ENCODE results near the gene LIPI.
"Not testable (repeated sequence)": the region's sequence is repeated elsewhere in the genome, so short reads cannot be mapped to it uniquely, and the experiment has no call there.

Gene LIPI

DNA sequence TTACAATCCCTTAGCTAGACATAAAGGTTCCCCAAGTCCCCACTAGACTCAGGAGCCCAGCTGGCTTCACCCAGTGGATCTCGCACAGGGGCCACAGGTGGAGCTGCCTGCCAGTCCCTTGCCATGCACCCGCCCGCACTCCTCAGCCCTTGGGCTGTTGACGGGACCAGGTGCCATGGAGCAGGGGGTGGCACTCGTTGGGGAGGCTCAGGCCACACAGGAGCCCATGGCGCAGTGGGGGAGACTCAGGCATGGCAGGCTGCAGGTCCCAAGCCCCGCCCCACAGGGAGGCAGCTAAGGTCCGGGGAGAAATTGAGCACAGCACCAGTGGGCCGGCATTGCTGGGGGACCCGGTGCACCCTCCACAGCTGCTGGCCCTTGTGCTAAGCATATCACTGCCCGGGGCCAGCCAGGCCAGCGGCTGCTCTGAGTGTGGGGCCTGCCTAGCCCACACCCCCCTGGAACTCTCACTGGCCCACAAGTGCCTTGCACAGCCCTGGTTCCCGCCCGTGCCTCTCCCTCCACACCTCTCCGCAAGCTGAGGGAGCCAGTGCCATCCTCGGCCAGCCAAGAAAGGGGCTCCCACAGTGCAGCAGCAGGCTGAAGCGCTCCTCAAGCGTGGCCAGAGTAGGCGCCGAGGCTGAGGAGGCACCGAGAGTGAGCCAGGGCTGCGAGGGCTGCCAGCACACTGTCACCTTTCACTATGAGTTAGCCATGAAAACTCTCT lies 117.8 kb downstream of the LIPI start:
- no peak for ATAC-seq
- TF ChIP-seq PPARA (CRISPR knock-in tag; IDR thresholded peaks at IDR 0.05; ENCODE audit: borderline replicate concordance) (no peak), ZNF8 (CRISPR knock-in tag; IDR thresholded peaks at IDR 0.05) (no peak)

DNA sequence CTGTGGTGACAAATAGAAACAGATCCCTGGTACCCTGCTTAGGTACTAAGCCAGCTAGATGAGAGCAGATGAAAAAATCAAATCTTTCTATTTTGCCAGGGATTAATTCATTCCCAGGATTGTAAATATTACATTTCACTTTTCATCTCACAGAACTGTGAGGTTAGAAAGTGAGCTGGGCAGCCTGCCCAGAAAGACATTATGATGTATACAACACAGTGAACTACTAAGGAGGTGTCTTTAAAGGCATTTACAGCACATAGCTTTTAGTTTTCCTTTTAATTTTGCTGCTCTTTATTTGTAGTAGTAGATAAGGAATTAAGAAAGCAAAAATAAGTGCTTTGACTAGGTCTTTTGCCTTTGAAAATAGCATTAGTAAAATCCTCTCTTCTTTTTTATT lies 120.6 kb downstream of the LIPI start:
- not testable (repeated sequence) for ATAC-seq

DNA sequence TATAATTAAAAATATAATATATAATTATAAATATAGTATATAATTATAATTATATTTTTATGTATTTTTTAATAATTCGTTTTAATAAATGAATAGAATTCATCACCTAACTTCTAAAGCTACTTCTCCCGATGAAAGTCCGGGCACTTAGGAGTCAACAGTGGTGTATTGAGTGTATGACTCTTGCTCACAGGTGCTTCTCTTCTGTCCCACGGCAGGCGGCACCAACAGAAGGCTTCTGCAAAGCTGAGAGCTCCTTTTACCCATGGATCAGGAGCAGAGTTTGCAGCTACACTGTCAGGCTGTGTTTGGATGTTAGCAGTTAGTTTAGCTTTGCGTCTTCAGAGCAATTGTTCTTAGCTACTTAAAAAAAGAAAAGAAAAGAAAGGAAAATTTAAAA lies 122.4 kb downstream of the LIPI start:
- no peak for ATAC-seq
- no peak for TF ChIP-seq ISL1 (CRISPR knock-in tag; IDR thresholded peaks at IDR 0.05)
- TF ChIP-seq ARNTL (CRISPR knock-in tag; IDR thresholded peaks at IDR 0.05; ENCODE audit: borderline replicate concordance, low read depth) = no peak
- TF ChIP-seq BACH2 (CRISPR knock-in tag; IDR thresholded peaks at IDR 0.05; ENCODE audit: borderline replicate concordance) = no peak
- TF ChIP-seq, protein P1, sequence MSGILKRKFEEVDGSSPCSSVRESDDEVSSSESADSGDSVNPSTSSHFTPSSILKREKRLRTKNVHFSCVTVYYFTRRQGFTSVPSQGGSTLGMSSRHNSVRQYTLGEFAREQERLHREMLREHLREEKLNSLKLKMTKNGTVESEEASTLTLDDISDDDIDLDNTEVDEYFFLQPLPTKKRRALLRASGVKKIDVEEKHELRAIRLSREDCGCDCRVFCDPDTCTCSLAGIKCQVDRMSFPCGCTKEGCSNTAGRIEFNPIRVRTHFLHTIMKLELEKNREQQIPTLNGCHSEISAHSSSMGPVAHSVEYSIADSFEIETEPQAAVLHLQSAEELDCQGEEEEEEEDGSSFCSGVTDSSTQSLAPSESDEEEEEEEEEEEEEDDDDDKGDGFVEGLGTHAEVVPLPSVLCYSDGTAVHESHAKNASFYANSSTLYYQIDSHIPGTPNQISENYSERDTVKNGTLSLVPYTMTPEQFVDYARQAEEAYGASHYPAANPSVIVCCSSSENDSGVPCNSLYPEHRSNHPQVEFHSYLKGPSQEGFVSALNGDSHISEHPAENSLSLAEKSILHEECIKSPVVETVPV (CRISPR knock-in tag; IDR thresholded peaks at IDR 0.05) = no peak

DNA sequence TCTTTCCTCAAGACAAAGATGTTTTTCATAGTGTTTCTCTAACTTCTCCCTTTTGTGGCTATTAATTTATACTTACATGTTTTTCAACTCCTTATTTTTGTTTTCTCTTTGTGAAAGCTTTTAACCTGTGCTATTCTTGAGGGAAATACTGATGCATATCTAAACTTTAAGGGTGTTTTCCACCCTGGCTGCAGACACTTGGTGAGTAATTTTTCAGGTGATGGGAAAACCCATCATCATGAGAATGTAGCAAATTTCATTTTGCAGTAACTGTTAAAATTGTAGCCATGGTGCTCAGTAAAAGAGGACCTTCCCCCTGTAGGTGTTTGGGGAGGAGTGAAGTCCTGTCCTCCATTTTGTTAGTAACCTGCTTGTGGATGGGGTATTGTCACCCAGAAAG lies 124.2 kb downstream of the LIPI start:
- TF ChIP-seq ZNF8 (CRISPR knock-in tag; IDR thresholded peaks at IDR 0.05) = no peak
- no peak for TF ChIP-seq TOX (CRISPR knock-in tag; IDR thresholded peaks at IDR 0.05; ENCODE audit: borderline replicate concordance)
- TF ChIP-seq, protein P2, sequence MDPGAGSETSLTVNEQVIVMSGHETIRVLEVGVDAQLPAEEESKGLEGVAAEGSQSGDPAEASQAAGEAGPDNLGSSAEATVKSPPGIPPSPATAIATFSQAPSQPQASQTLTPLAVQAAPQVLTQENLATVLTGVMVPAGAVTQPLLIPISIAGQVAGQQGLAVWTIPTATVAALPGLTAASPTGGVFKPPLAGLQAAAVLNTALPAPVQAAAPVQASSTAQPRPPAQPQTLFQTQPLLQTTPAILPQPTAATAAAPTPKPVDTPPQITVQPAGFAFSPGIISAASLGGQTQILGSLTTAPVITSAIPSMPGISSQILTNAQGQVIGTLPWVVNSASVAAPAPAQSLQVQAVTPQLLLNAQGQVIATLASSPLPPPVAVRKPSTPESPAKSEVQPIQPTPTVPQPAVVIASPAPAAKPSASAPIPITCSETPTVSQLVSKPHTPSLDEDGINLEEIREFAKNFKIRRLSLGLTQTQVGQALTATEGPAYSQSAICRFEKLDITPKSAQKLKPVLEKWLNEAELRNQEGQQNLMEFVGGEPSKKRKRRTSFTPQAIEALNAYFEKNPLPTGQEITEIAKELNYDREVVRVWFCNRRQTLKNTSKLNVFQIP (CRISPR knock-in tag; IDR thresholded peaks at IDR 0.05; ENCODE audit: borderline replicate concordance, low read depth) = no peak
- TF ChIP-seq OSR1 (CRISPR knock-in tag; IDR thresholded peaks at IDR 0.05) = no peak
- TF ChIP-seq ARNTL (CRISPR knock-in tag; IDR thresholded peaks at IDR 0.05; ENCODE audit: borderline replicate concordance, low read depth) = no peak
- TF ChIP-seq, protein P1 (CRISPR knock-in tag; IDR thresholded peaks at IDR 0.05) = no peak
- no peak for TF ChIP-seq PPARA (CRISPR knock-in tag; IDR thresholded peaks at IDR 0.05; ENCODE audit: borderline replicate concordance)
- no peak for TF ChIP-seq ZNF70 (CRISPR knock-in tag; IDR thresholded peaks at IDR 0.05)
- TF ChIP-seq SNAI2 (CRISPR knock-in tag; IDR thresholded peaks at IDR 0.05) = no peak
- no peak for TF ChIP-seq CSDC2 (CRISPR knock-in tag; IDR thresholded peaks at IDR 0.05)
- no peak for TF ChIP-seq GLIS3 (CRISPR knock-in tag; IDR thresholded peaks at IDR 0.05)
- no peak for TF ChIP-seq BACH2 (CRISPR knock-in tag; IDR thresholded peaks at IDR 0.05; ENCODE audit: borderline replicate concordance)
- TF ChIP-seq, protein P3, sequence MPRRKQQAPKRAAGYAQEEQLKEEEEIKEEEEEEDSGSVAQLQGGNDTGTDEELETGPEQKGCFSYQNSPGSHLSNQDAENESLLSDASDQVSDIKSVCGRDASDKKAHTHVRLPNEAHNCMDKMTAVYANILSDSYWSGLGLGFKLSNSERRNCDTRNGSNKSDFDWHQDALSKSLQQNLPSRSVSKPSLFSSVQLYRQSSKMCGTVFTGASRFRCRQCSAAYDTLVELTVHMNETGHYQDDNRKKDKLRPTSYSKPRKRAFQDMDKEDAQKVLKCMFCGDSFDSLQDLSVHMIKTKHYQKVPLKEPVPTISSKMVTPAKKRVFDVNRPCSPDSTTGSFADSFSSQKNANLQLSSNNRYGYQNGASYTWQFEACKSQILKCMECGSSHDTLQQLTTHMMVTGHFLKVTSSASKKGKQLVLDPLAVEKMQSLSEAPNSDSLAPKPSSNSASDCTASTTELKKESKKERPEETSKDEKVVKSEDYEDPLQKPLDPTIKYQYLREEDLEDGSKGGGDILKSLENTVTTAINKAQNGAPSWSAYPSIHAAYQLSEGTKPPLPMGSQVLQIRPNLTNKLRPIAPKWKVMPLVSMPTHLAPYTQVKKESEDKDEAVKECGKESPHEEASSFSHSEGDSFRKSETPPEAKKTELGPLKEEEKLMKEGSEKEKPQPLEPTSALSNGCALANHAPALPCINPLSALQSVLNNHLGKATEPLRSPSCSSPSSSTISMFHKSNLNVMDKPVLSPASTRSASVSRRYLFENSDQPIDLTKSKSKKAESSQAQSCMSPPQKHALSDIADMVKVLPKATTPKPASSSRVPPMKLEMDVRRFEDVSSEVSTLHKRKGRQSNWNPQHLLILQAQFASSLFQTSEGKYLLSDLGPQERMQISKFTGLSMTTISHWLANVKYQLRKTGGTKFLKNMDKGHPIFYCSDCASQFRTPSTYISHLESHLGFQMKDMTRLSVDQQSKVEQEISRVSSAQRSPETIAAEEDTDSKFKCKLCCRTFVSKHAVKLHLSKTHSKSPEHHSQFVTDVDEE (CRISPR knock-in tag; IDR thresholded peaks at IDR 0.05) = no peak
- TF ChIP-seq, protein P4, sequence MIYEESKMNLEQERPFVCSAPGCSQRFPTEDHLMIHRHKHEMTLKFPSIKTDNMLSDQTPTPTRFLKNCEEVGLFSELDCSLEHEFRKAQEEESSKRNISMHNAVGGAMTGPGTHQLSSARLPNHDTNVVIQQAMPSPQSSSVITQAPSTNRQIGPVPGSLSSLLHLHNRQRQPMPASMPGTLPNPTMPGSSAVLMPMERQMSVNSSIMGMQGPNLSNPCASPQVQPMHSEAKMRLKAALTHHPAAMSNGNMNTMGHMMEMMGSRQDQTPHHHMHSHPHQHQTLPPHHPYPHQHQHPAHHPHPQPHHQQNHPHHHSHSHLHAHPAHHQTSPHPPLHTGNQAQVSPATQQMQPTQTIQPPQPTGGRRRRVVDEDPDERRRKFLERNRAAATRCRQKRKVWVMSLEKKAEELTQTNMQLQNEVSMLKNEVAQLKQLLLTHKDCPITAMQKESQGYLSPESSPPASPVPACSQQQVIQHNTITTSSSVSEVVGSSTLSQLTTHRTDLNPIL (CRISPR knock-in tag; IDR thresholded peaks at IDR 0.05; ENCODE audit: low read depth) = no peak
- no peak for ATAC-seq

DNA sequence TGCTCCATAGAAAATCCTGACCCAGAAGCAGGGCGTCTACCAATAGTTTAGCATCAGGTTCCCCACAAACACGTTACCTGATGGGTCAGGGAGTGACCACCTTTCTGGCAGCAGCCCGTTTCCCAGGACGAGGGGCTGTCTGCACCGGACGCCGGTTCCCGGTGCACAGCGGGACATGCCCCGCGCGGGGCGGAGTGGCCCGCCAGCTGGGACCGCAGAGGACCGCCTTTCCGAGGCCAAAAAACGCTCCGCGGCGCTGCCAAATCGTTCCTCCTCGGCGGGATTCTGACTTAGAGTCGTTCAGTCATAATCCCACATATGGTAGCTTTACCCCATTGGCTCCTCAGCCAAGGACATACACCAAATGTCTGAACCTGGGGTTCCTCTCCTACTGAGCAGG lies 126.1 kb downstream of the LIPI start:
- TF ChIP-seq ZFP30 (CRISPR knock-in tag; IDR thresholded peaks at IDR 0.05) (no peak), RARB (CRISPR knock-in tag; IDR thresholded peaks at IDR 0.05) (no peak), ESRRG (CRISPR knock-in tag; IDR thresholded peaks at IDR 0.05) (no peak), ZFP3 (CRISPR knock-in tag; IDR thresholded peaks at IDR 0.05) (no peak), ISL1 (CRISPR knock-in tag; IDR thresholded peaks at IDR 0.05) (no peak), SNAI2 (CRISPR knock-in tag; IDR thresholded peaks at IDR 0.05) (no peak), GLIS3 (CRISPR knock-in tag; IDR thresholded peaks at IDR 0.05) (no peak), ZC3H10 (CRISPR knock-in tag; IDR thresholded peaks at IDR 0.05) (no peak), PPARA (CRISPR knock-in tag; IDR thresholded peaks at IDR 0.05; ENCODE audit: borderline replicate concordance) (no peak), ARNTL (CRISPR knock-in tag; IDR thresholded peaks at IDR 0.05; ENCODE audit: borderline replicate concordance, low read depth) (no peak), TCF4 (CRISPR knock-in tag; IDR thresholded peaks at IDR 0.05; ENCODE audit: borderline replicate concordance) (no peak), BACH2 (CRISPR knock-in tag; IDR thresholded peaks at IDR 0.05; ENCODE audit: borderline replicate concordance) (no peak), ZNF70 (CRISPR knock-in tag; IDR thresholded peaks at IDR 0.05) (no peak)
- TF ChIP-seq, protein P1 (CRISPR knock-in tag; IDR thresholded peaks at IDR 0.05) = no peak
- TF ChIP-seq, protein P2 (CRISPR knock-in tag; IDR thresholded peaks at IDR 0.05; ENCODE audit: borderline replicate concordance, low read depth) = no peak
- no peak for ATAC-seq
